ENCODE data around the gene SLC10A2. TPM values are rescaled to one million over a fixed set of nuclear protein-coding genes. Genes with fewer than 3 reads are reported as not detected.

Gene SLC10A2
- total and polyA plus RNA-seq, 2 experiments from 2014 or later: not detected

DNA sequence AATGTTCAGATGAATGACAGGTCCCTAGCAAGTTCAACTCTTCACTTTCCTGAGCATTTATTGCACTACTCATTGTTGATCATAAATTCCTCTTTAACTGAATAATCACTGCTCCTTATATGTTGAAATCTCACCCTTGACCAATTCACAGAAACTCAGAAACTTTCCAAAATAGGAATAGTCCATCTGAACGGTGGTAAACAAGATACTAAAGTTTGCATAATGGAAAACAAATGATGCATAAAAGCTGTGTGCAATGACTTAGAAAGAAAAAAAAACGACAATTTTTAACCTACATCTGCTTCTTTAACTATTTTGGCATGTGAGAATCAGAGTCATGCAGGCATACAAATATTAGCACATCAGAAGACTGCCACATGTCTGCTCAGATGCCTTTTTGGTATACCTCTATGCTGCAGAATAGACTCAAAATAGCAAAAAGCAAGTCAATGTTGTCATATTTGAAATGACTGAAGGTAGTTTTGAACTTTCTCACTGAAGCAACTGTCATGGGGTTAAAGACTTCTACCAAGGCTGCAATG, 34.8 kb downstream of the SLC10A2 start:
- no peaks in the 10 kb centered on the region for H3K9me3 ChIP-seq (ENCODE audit: low read depth)

DNA sequence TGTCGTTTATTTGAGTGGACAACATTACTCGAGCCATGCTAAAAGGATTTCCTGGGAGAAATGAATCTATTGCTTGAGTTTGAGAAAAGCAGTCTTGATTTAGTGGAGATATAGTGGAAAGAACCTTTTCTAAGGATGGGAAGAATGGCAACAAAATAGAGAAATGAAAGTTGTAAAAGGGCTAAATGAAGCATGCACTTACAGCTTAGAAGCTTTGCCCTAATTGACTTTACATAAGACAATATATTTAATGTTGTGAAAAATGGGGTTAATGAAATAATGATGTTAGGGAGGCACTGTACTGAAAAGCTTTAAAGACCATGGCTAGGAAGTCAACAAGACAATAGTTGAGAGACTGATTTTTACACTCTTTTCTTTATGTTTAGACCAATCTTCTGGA, 35.4 kb downstream of the SLC10A2 start:
- no peaks in the 10 kb centered on the region for H3K27me3 ChIP-seq
- TF ChIP-seq, protein P1, sequence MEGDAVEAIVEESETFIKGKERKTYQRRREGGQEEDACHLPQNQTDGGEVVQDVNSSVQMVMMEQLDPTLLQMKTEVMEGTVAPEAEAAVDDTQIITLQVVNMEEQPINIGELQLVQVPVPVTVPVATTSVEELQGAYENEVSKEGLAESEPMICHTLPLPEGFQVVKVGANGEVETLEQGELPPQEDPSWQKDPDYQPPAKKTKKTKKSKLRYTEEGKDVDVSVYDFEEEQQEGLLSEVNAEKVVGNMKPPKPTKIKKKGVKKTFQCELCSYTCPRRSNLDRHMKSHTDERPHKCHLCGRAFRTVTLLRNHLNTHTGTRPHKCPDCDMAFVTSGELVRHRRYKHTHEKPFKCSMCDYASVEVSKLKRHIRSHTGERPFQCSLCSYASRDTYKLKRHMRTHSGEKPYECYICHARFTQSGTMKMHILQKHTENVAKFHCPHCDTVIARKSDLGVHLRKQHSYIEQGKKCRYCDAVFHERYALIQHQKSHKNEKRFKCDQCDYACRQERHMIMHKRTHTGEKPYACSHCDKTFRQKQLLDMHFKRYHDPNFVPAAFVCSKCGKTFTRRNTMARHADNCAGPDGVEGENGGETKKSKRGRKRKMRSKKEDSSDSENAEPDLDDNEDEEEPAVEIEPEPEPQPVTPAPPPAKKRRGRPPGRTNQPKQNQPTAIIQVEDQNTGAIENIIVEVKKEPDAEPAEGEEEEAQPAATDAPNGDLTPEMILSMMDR (IDR thresholded peaks at IDR 0.05; ENCODE audit: low read depth, low read length): no peak
- no peak for DNase-seq (ENCODE audit: low read depth in 1 of 2, low spot score in 1 of 2)
- H3K9me3 ChIP-seq (ENCODE audit: low read depth): no peaks in the 10 kb centered on the region
- no peaks in the 10 kb centered on the region for H3K36me3 ChIP-seq
- H3K4me1 ChIP-seq (ENCODE audit: low read depth): no peaks in the 10 kb centered on the region
- no peak overlapping the region for H3K27ac ChIP-seq
- no peak overlapping the region for H3K4me3 ChIP-seq

More for the DNA sequence above, 34.8 kb downstream of the SLC10A2 start:
- no peak for DNase-seq (ENCODE audit: low read depth in 1 of 2, low spot score in 1 of 2)
- no peaks in the 10 kb centered on the region for H3K36me3 ChIP-seq
- no peaks in the 10 kb centered on the region for H3K27me3 ChIP-seq
- H3K4me1 ChIP-seq (ENCODE audit: low read depth): no peaks in the 10 kb centered on the region
- TF ChIP-seq, protein P1 (IDR thresholded peaks at IDR 0.05; ENCODE audit: low read depth, low read length): no peak
- H3K27ac ChIP-seq: no peak overlapping the region
- no peak overlapping the region for H3K4me3 ChIP-seq

DNA sequence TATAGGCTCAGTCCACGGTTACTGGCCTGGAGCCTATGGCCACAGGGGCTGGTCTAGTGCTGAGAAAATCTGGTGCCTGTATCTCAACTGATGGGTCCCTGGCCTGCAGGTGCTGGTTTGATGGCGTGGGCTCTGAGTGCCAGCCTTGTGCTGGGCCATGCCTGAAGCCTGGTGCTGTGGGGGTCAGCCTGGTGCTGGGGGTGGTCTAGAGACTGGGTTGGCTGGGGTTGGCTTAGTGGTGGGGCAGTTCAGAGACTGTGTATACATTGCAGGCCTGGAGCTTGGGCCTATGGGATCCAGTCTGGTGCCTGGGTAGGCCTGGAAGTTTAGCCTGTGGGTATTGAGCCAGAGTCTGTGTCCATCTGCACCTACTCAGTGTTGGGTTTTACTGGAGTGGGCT, 36.4 kb downstream of the SLC10A2 start:
- no peak overlapping the region for H3K27ac ChIP-seq
- H3K4me1 ChIP-seq (ENCODE audit: low read depth): no peaks in the 10 kb centered on the region
- H3K27me3 ChIP-seq: no peaks in the 10 kb centered on the region
- TF ChIP-seq, protein P1 (IDR thresholded peaks at IDR 0.05; ENCODE audit: low read depth, low read length): no peak
- no peak overlapping the region for H3K4me3 ChIP-seq
- no peaks in the 10 kb centered on the region for H3K9me3 ChIP-seq (ENCODE audit: low read depth)
- H3K36me3 ChIP-seq: no peaks in the 10 kb centered on the region
- no peak for DNase-seq (ENCODE audit: low read depth in 1 of 2, low spot score in 1 of 2)

DNA sequence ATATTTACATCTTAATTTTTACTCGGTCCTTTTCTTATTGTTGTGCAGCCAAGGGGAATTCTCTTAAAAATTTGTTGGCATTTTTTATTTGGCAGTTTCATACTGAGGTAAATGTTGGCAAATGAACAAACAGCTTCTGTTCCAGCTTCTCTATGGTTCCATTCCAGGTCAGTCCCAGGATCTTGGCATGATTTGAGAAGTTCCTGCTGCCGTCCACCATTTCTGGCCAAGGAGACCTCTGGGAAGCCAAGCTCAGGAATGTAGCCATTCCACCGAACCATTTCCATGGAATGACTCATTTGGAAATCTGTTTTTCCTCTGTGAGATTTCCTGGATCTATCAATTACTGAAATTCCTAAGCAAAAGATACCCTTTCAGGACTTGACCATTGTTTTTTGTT, 43.9 kb downstream of the SLC10A2 start:
- TF ChIP-seq, protein P1 (IDR thresholded peaks at IDR 0.05; ENCODE audit: low read depth, low read length): no peak

DNA sequence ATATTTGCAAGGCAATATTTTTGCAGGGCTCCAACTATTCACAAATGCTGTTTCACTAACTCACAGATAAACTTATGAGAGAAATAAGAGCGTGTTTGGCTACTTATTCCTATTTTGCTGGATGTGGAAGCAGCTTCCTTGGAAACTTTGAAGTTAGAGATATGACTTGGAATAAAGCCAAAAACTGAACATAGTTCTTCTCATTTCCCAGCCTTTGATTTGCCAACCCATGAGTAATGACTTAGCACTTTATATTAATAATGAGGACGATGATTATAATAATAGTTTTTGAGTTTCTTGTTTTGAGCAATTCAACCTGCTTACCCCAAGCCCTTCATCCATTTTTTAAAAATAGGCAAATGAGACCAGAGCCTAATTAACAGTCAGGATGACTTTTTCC, 47.7 kb downstream of the SLC10A2 start:
- Histone ChIP-seq H3K4me3 (no peak overlapping the region), H3K9me3 (ENCODE audit: low read depth) (no peaks in the 10 kb centered on the region), H3K27ac (no peak overlapping the region), H3K27me3 (no peaks in the 10 kb centered on the region), H3K36me3 (no peaks in the 10 kb centered on the region), H3K4me1 (ENCODE audit: low read depth) (peaks cover 3% of the 10 kb centered on the region)
- TF ChIP-seq, protein P1 (IDR thresholded peaks at IDR 0.05; ENCODE audit: low read depth, low read length): no peak
- peak in 1 of 2 donors; percentile 2 for DNase-seq (ENCODE audit: low read depth in 1 of 2, low spot score in 1 of 2)

More for the DNA sequence above, 43.9 kb downstream of the SLC10A2 start:
- Histone ChIP-seq H3K27ac (no peak overlapping the region), H3K4me1 (ENCODE audit: low read depth) (no peaks in the 10 kb centered on the region), H3K27me3 (no peaks in the 10 kb centered on the region), H3K36me3 (no peaks in the 10 kb centered on the region), H3K4me3 (no peak overlapping the region), H3K9me3 (ENCODE audit: low read depth) (no peaks in the 10 kb centered on the region)
- no peak for DNase-seq (ENCODE audit: low read depth in 1 of 2, low spot score in 1 of 2)
